BE2C (cell line): ENCODE measurements around the gene GOT1.

Experiments
- DNase-seq: peaks from one replicate; pipeline ENCODE4 v3.0.0-alpha.2; 2020
- H3K27me3 ChIP-seq: fragments of 250-450 bp; sonication (Bioruptor Pico); 2 replicates; pipeline ENCODE4 v1.5.1; 2020; ENCODE audit warnings: mild to moderate bottlenecking
- H3K36me3 ChIP-seq: fragments of 250-450 bp; sonication (Bioruptor Pico); 2 replicates; pipeline ENCODE4 v1.5.1; 2020; ENCODE audit warnings: mild to moderate bottlenecking
- H3K4me1 ChIP-seq: fragments of 250-450 bp; sonication (Bioruptor Pico); 2 replicates; pipeline ENCODE4 v1.5.1; 2020
- H3K4me3 ChIP-seq: 2 replicates; pipeline ENCODE4 v1.5.1; 2011; ENCODE audit warnings: low read depth, low read length
- H3K9me3 ChIP-seq: fragments of 250-450 bp; sonication (Bioruptor Pico); 2 replicates; pipeline ENCODE4 v1.5.1; 2020
- CTCF ChIP-seq: IDR thresholded peaks from 2 replicates; pipeline ENCODE4 v1.5.1; 2012; ENCODE audit warnings: mild to moderate bottlenecking, low read depth, low read length

GOT1 gene

GRCh38 chr10:99368646-99369045, 61.8 kb downstream of the GOT1 start:
- Histone ChIP-seq H3K4me3 (no peak overlapping the region), H3K27me3 (no peaks in the 10 kb centered on the region; the same call in 1 of the 2 replicates), H3K4me1 (no peaks in the 10 kb centered on the region), H3K36me3 (no peaks in the 10 kb centered on the region), H3K9me3 (no peaks in the 10 kb centered on the region)
- DNase-seq: no peak
- TF ChIP-seq CTCF: no peak

DNA sequence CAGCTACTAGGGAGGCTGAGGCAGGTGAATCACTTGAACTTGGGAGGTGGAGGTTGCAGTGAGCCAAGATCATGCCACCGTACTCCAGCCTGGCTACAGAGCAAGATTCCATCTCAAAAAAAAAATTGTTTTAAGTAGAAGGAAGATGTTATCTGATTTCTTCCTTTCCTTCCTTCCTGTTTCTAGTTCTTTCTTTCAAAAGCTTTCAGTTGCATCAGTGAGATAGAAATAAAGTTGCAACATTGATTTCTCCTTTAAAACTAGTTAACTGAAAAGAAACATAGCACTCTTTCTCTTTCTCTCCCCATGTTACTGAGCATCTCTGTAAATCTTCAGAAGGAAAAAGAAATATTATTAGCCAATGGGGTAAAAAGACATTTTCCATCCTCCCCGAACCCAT, 63.8 kb downstream of the GOT1 start:
- Histone ChIP-seq H3K36me3 (no peaks in the 10 kb centered on the region), H3K9me3 (no peaks in the 10 kb centered on the region), H3K4me1 (no peaks in the 10 kb centered on the region), H3K27me3 (no peaks in the 10 kb centered on the region; the same call in 1 of the 2 replicates), H3K4me3 (no peak overlapping the region)
- no peak for TF ChIP-seq CTCF
- DNase-seq: no peak

- Histone ChIP-seq H3K4me1 (no peaks in the 10 kb centered on the region), H3K9me3 (no peaks in the 10 kb centered on the region), H3K36me3 (no peaks in the 10 kb centered on the region), H3K4me3 (no peak overlapping the region), H3K27me3 (no peaks in the 10 kb centered on the region; the same call in 1 of the 2 replicates)
- TF ChIP-seq CTCF: no peak
- no peak for DNase-seq
These were observed 64.7 kb downstream of the GOT1 start for GRCh38 chr10:99365736-99366135.

- H3K9me3 ChIP-seq: no peaks in the 10 kb centered on the region
- H3K4me3 ChIP-seq: no peak overlapping the region
- no peak for TF ChIP-seq CTCF
- H3K36me3 ChIP-seq: no peaks in the 10 kb centered on the region
- DNase-seq: no peak
- H3K4me1 ChIP-seq: no peaks in the 10 kb centered on the region
- H3K27me3 ChIP-seq: no peaks in the 10 kb centered on the region; the same call in 1 of the 2 replicates
These were observed 65.1 kb downstream of the GOT1 start for GRCh38 chr10:99365311-99365710.

DNA sequence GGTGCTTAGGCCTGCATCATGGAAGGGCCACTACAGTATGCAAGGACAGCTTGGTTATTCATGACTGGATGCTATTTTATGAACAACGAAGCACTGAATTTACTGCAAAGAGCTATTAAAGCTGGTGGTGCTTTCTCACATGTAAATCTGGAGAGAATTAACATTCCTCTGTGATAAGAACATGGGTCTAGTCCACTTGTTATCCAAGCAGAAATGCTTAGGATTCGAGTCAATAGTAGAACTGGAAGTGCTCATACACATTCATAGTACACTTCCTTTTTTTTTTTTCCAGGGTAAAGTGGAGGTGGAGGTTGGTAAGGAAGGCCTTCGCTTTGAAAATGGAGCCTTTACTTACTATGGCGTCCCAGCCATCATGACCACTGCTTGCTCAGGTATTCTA, 66.3 kb downstream of the GOT1 start:
- no peak for DNase-seq
- Histone ChIP-seq H3K4me1 (no peaks in the 10 kb centered on the region), H3K9me3 (no peaks in the 10 kb centered on the region), H3K36me3 (no peaks in the 10 kb centered on the region), H3K4me3 (no peak overlapping the region), H3K27me3 (no peaks in the 10 kb centered on the region; the same call in 1 of the 2 replicates)
- TF ChIP-seq CTCF: no peak

- DNase-seq: no peak
- no peaks in the 10 kb centered on the region for H3K36me3 ChIP-seq
- H3K27me3 ChIP-seq: no peaks in the 10 kb centered on the region
- no peaks in the 10 kb centered on the region for H3K9me3 ChIP-seq
- no peak for TF ChIP-seq CTCF
- no peak overlapping the region for H3K4me3 ChIP-seq
- H3K4me1 ChIP-seq: no peaks in the 10 kb centered on the region
These were observed 69.5 kb downstream of the GOT1 start for GRCh38 chr10:99360934-99361333.
